HG03066 (cell line): ENCODE measurements around the gene CHST4.
"Not testable (repeated sequence)": the region's sequence is repeated elsewhere in the genome, so short reads cannot be mapped to it uniquely, and the experiment has no call there.

ENCODE experiments used
- ATAC-seq: cut with Tn5 transposase; IDR thresholded peaks from one replicate; pipeline ENCODE4 v1.9.1; 2021; ENCODE audit warnings: low read depth; ENCODE audit not compliant: unreplicated experiment

Gene CHST4

DNA sequence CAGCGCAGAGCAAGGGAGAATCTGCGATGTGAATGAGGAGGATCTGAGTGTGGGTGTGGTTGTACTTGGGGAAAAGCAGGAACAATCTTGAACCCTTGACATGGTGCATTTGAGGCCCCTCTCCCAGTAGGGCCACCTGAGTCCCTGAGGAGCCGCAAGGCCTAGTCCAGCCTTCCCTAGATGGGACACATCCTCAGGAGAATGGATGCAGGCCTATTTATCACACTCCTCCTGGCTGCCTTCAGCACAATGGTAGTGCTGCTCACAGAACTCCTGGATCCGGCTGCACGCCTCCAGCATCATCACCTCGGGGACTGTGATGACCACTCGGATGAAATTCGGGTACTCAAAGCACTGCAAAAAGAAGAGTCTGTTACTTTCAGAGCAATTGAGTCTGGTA is 41.7 kb downstream of the CHST4 start:
- no peak for ATAC-seq

DNA sequence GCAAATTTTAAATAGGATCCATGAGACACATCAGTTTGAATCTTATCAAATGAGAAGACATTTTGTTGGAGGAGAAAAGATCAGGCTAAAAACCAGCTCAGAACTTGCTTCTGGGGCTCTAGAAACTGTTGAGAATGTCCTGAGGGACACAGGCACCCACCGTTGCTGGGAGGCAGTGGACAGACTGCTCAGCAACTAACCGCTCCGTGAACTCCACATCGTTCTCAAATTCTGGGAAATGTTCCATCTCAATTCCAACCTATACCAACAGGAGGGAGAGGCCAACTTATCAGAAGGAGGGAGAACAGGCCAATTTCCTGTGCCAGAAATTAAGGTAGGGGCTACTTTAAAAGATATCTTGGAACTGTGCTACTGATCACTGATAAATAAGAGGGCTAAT is 42.3 kb downstream of the CHST4 start:
- no peak for ATAC-seq

DNA sequence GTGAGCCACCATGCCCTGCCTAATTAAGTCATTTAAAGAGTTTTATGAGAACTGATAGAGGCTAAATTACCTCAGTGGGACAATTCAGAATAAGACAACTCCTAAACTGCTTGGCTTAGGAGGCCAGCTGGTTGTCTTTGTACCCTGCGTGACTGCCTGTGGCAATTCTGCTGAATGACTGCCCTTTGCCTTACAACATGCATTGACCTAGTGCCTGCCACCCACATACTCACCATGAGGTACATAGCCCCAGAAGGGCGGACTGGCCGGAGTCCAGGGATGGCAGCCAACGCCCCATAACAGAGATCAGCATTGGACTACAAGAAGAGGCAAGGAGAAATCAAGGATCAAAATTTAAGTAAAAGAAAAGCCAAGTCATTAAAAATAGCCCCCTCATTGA is 43.4 kb downstream of the CHST4 start:
- no peak for ATAC-seq

DNA sequence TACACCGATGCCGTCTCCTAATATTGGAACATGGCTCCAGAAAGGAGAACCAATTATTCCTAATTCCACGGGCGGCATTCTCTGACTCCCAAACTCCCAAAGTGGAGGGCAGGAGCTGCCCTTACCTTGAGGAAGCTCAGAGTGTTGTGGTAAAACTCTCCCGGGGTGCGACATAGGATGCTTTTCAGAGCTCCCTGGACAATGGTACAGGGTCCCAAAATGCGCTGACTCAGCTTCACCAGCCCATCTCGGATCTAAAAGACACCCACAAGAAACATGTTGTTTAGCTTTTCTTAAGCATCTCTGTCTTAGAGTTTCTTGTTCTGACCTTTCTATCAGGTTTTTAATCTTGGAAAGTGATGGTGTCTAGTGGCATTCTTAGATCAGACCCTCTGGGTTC is 43.9 kb downstream of the CHST4 start:
- ATAC-seq, result no peak

DNA sequence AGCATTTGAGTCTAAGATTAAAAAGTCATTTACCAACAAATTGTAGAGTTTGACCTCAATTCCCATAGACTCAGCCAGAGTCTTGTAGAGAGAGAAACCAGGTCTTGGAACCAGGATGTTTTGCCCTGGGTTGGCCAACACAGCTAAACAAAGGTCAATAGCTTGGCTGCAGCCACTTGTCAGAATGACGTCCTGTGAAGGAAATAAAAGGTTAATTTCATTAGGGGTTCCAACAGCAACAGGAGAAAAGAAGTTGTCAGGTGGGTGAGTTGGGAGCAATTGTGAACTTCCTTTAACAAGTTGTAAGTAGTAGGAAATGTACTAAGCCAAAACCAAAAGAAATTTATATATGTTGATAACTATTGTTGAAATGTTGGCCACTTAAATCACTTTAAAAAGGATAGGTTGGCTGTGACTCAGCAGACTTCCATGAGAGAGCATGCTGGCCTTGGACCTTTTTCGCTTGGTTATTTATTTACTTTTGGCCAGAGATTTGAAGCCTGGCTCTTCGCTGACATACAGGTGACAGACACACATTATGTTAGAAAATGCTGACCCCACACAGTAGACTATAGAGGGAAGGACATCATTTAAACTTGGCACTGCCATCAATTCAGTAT is 46.4 kb downstream of the CHST4 start:
- no peak for ATAC-seq

DNA sequence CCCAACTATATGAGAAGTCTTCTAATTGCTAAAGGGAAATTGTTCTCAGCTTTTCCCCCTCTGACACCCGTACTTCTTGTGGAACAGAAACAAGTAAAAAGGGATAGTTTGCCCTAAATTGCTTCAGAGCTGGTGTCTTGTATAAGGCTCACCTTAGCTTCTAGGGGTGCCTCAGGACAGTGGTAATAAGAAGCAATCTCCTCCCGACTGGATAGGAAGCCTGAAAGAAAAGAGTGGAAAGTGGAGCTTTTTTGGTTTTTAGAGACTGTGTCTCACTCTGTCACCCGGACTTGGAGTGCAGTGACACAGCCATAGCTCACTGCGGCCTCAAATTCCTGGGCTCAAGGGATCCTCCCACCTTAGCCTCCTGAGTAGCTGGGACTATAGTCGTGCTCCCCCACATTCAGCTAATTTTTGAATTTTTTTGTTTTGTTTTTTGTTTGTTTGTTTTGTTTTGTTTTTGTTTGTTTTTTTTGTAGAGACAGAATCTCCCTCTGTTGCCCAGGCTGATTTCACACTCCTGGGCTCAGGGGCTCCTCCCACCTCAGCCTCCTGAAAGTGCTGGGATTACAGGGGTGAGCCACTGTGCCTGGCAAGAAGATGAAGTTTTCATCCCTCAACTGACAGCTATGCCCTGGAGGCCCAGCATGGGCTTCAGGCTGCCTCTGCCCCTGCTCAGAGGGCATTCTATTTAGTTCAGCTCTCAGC is 47.3 kb downstream of the CHST4 start:
- ATAC-seq, result no peak

DNA sequence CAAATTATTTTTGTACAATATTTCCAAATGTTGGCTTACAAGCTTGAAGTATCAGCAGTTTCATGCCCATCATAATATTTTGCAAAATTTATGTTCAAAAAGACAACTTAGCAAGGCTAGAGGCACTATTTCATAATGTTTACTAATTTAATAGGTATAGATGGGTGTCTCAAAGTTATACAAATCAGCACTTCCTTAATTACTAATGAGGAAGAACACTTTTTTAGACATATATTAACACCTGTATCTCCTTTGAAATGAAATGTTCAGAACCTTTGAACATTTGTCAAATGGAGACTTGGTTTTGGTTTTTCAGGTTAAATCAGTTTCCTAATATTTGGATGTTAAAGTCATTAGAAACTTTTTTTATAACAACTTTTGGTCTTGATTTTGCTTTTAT is 48.5 kb downstream of the CHST4 start:
- ATAC-seq, result no peak

DNA sequence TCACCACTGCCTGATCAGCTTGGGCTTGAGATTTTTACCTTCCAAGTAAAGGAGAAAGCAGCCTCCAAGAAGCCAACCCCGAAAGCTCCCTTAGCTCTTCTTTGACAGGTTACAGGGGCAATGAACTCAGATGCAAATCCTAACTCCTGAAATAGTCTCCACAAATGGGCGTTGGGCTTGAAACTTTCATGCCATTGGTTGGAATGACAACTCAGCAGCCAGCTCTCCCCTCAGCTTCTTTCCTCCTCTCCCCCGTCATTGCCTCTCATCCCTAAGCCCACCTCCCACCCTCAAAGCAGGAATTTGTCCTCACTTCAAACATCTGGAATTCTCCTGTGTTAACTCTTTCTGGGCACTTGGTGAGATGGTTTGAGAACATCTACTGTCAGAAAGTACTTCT is 50.7 kb downstream of the CHST4 start, which contains the start of gene TAT:
Gene TAT (minus strand): TSS at position 122 of the 400 bp plus-strand sequence. CDS start 677 bp downstream, outside the sequence.
- ATAC-seq, result no peak

DNA sequence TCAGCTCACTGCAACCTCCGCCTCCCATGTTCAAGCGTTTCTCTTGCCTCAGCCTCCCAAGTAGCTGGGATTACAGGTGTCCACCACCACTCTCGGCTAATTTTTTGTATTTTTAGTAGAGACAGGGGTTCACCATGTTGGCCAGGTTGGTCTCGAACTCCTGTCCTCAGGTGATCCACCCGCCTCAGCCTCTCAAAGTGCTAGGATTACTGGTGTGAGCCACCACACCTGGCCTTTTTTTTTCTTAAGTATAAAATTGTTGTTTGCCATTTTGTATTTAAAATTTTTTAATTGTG is 56.3 kb downstream of the CHST4 start:
- ATAC-seq, result not testable (repeated sequence)

DNA sequence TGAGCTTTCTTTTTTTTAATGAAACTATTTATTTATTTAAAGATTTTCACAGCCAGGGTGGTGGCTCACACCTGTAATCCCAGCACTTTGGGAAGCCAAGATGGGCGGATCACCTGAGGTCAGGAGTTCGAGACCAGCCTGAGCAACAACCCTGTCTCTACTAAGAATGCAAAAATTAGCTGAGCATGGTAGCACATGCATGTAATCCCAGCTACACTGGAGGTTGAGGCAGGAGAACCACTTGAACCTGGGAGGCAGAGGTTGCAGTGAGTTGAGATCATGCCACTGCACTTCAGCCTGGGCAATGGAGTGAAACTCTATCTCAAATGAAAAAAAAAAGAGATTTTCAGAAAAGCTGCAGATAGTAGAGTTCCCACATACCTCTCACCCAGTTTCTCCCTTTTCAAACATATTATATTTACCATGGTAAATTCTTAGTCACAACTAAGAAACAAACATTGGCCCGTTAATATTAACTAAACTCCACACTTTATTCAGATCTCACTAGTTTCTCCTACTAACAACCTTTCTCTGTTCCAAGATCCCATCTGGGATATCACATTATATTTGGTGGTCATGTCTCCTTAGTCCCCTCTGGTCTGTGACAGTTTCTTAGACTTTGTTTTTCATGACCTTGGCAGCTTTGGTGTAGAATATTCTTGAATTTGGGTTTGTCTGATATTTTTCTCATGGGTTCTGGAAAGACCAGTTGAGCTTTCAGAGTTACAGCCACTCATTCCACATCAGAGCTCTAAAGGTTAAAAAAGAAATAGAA is 58.5 kb downstream of the CHST4 start:
- no peak for ATAC-seq

DNA sequence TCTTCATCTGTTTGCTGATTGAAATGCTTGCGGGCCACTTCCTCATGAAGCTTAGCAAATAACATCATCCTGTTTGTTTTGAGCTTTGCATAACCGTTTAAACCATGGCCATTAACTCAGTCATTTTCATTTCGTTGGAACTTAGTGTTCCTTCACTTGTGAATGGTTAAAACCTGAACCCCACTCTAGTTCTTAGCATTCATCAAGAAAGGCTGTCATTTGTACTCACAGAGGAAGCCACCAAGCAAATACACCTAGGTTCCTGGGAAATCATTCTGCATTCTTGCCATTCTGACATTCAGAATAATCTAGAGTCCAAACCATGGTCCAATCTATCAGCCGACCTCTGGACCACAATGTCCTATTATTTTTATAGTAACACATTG is 59.1 kb downstream of the CHST4 start:
- ATAC-seq, result no peak
